ENCODE data around the gene NSMCE1.

NSMCE1 gene

DNA sequence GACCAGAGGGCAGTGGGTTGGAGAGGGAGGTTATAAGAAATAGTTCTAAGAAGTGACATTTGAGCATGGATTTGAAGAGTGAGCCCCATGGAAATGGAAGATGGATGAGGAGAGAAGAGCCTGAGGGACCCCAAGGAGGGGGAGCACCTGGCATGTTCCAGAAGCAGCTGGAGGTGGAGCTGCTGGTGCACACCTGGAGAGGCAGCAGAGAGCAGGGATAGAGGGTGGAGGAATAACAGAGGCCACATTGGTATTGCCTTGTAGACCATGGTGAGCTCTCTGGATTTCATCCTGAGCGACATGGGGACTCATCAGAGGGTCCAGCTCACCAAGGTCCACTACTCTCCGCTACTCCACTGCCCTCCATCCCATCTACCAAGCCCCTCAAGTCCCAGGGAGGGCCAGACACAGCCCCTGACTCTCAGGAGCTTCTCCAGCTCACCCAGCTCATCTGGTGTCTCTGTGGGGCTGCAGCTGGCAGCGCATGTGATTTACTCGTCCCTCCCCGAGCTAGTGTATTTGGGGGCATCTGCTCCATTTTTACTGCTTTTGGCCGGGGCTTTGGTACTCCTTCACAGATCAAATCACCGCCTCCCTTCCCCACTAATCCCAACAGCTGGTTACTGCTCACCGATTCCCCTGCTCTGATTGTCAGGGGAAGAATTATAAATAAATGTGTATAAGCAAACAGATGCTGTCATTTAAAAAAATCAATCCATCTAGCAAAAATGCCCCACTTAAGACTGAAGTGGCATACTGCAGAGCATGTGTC is 87.4 kb downstream of the NSMCE1 start:
- Histone ChIP-seq H3K4me1 (ENCODE audit: control insufficient read depth, insufficient read depth, low read length) (no peaks in the 10 kb centered on the region), H3K4me3 (ENCODE audit: insufficient read depth, low read depth, low read length) (no peak overlapping the region), H3K9me3 (ENCODE audit: control insufficient read depth, low read length) (no peaks in the 10 kb centered on the region), H3K36me3 (ENCODE audit: control insufficient read depth, insufficient read depth, low read length) (no peaks in the 10 kb centered on the region), H3K27ac (ENCODE audit: insufficient read depth, low read depth, low read length, poor library complexity, severe bottlenecking) (no peak overlapping the region), H3K27me3 (ENCODE audit: control insufficient read depth, insufficient read depth, low read length, poor library complexity, severe bottlenecking) (no peaks in the 10 kb centered on the region)
- 86 to 92% methylated on average over 6 to 7 of the region's 8 CpGs for WGBS, 2 experiments

DNA sequence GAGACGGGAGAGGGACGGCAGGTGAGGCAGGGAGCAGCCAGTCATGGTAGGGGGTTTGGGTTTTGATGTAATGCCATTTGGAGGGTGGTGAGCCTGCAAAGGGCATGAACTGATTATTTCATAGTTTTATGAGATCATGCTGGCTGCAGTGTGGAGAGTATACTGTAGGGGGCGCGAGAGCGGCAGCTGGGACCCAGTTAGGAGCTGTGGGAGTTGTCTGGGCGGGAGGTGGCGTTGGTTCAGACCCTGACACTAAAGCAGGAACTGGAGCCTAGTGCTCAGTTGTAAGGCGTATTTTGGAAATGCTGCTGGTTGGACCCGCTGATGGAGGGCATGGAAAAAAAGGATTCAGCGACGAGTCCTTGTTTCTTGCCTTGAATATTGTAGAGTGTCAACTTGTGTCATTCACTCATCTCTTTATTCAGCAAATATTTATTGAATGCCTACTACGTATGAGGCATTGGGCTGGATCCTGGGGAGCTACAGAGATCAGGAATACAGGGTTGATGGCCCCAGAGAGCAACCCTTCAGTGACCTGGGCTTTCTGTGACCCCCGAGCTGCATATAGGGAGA is 89.0 kb downstream of the NSMCE1 start:
- H3K27ac ChIP-seq (ENCODE audit: insufficient read depth, low read depth, low read length, poor library complexity, severe bottlenecking): no peak overlapping the region
- no peaks in the 10 kb centered on the region for H3K27me3 ChIP-seq (ENCODE audit: control insufficient read depth, insufficient read depth, low read length, poor library complexity, severe bottlenecking)
- no peaks in the 10 kb centered on the region for H3K9me3 ChIP-seq (ENCODE audit: control insufficient read depth, low read length)
- 23 to 25% methylated on average over 13 of the region's 13 CpGs for WGBS, 2 experiments
- no peaks in the 10 kb centered on the region for H3K4me1 ChIP-seq (ENCODE audit: control insufficient read depth, insufficient read depth, low read length)
- no peaks in the 10 kb centered on the region for H3K36me3 ChIP-seq (ENCODE audit: control insufficient read depth, insufficient read depth, low read length)
- no peak overlapping the region for H3K4me3 ChIP-seq (ENCODE audit: insufficient read depth, low read depth, low read length)

DNA sequence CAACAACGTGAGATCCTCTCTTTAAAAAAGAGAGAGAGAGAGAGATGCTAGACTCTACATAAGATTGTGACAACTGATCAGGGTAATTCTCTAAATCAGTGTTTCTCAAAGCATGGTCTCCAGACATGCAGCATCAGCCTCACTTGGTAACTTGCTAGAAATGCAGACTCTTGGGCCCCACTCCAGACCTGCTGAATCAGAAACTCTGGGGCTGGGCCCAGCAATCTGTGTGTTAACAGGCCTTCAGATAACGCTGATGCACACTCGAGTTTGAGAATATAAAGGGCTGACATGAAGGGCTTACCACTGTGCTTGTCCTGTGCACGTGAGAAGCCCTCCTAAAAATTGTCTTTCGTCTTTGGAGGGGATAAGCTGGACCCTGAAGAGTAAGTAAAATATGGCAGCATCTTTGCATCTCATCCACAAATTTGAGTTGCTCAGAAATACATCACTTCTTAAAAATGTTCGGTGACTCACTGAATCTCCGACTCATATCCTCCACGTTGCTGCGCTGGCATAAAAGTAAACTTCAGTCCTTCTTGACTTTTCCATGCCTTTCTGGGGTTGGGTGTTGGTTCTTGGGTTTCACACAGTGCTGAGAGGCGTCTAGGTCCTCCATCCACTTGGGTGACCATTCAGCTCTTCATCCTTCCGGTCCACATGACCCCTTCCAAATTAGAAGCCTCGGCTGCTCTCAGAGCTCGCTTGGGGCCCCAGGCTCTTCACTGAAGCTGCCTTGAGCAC is 91.4 kb downstream of the NSMCE1 start:
- Histone ChIP-seq H3K36me3 (ENCODE audit: control insufficient read depth, insufficient read depth, low read length) (no peaks in the 10 kb centered on the region), H3K4me3 (ENCODE audit: insufficient read depth, low read depth, low read length) (no peak overlapping the region), H3K27ac (ENCODE audit: insufficient read depth, low read depth, low read length, poor library complexity, severe bottlenecking) (no peak overlapping the region), H3K27me3 (ENCODE audit: control insufficient read depth, insufficient read depth, low read length, poor library complexity, severe bottlenecking) (no peaks in the 10 kb centered on the region), H3K4me1 (ENCODE audit: control insufficient read depth, insufficient read depth, low read length) (no peaks in the 10 kb centered on the region), H3K9me3 (ENCODE audit: control insufficient read depth, low read length) (no peaks in the 10 kb centered on the region)
- 89 to 91% methylated on average over 13 of the region's 13 CpGs for WGBS, 2 experiments

DNA sequence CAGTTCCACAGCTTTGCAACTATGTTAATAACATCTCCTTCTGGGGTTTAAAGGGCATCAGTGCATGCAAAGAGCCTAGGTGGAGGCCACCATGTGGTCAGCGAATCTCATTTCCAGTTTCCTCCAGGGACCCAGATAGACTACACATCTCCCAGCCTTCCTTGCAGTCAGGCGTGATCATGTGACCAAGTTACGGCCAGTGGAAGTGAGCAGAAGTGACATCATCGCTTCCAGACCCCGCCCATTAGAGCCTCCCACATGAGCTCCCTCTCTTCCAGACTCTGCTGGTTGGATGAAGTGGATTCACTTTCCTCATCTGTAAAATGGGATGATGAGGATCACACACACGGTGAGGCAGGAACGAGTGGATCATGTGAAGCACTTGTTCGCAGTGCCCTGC is 92.7 kb downstream of the NSMCE1 start:
- Histone ChIP-seq H3K4me3 (ENCODE audit: insufficient read depth, low read depth, low read length) (no peak overlapping the region), H3K36me3 (ENCODE audit: control insufficient read depth, insufficient read depth, low read length) (no peaks in the 10 kb centered on the region), H3K9me3 (ENCODE audit: control insufficient read depth, low read length) (no peaks in the 10 kb centered on the region), H3K27ac (ENCODE audit: insufficient read depth, low read depth, low read length, poor library complexity, severe bottlenecking) (no peak overlapping the region), H3K4me1 (ENCODE audit: control insufficient read depth, insufficient read depth, low read length) (no peaks in the 10 kb centered on the region), H3K27me3 (ENCODE audit: control insufficient read depth, insufficient read depth, low read length, poor library complexity, severe bottlenecking) (no peaks in the 10 kb centered on the region)
- 94 to 96% methylated on average over 8 of the region's 8 CpGs for WGBS, 2 experiments
